ENCODE measurements around the gene MMP10. TPM values are rescaled to one million over a fixed set of nuclear protein-coding genes. Genes with fewer than 3 reads are reported as not detected.

Gene MMP10
- total RNA-seq, 1 donor from 2014 or later = not detected

DNA sequence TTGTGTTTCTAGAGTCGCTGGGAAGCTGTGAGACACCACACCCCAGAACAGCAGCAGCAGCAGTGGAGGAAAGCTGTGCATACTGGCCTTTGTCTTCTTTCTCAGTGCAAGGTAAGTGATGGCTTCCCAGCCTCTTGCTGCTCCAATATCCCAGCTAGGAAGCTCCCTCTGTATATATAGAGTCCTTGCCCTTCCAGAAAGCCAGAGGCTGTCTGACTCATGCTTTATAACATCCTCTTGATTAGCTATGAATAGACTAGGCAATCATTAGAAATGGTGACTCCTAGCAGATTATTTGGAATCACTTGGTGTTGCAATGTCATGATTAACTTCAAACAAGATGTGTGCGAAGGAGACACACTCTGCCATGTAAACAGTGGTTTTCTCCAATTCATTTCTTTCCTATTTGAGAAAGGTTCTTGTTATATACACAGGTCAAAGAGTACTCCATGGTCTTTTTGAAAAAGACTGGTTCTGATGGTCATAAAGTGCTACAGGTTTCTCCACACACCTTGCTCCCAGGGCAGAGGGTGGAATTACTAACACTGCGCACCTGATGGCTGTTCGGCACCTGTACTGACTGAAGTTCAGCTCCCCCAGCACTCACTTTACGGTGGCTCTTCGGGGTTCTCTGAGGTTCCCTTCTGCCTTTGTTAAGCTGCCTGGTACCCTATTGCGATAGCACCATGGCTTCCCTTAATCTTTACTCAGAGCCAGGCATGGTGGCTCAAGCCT, 17.8 kb upstream of the MMP10 start, which contains the start of gene MMP1:
Gene MMP1 (minus strand): TSS at position 149 of the 735 bp plus-strand sequence. CDS start 68 bp downstream, at position 81.
- DNase-seq (ENCODE audit: low spot score) = no peak
- H3K36me3 Mint-ChIP-seq (ENCODE audit: low read depth) = no peaks in the 10 kb centered on the region
- no peaks in the 10 kb centered on the region for H3K9me3 Mint-ChIP-seq
- intact Hi-C loops (cut with micrococcal nuclease) = no loop called here
- H3K27me3 Mint-ChIP-seq (ENCODE audit: insufficient read depth) = peaks cover 5% of the 10 kb centered on the region
- H3K4me3 Mint-ChIP-seq = no peak within 1 kb of the TSS
- H3K27ac Mint-ChIP-seq = no peak within 1 kb of the TSS
- H3K4me1 Mint-ChIP-seq (ENCODE audit: low read depth) = no peaks in the 10 kb centered on the region

DNA sequence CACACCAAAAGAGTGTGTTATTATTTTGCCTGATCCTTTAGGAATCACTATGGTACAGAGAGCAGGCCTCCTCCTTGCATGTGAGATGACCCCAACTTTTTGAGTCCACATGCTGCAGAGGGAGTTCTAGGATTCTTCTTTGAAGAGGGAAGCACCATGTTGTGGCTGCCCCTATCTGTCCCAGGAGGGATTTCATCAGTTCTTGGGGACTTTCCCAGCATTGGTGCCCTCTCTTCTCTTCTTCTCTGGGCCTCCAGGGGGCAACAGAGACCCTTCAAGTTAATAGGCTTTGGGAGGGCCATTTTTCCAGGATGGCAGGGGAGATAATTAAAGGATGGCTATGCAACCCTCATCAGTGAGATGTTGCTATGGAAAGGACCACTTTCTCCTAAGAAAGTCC, 14.0 kb upstream of the MMP10 start:
- Mint-ChIP-seq H3K27ac (no peak overlapping the region), H3K27me3 (ENCODE audit: insufficient read depth) (peaks cover 1% of the 10 kb centered on the region), H3K9me3 (no peaks in the 10 kb centered on the region), H3K36me3 (ENCODE audit: low read depth) (no peaks in the 10 kb centered on the region), H3K4me3 (no peak overlapping the region), H3K4me1 (ENCODE audit: low read depth) (no peaks in the 10 kb centered on the region)
- DNase-seq (ENCODE audit: low spot score) = no peak
- intact Hi-C loops (cut with micrococcal nuclease) = no loop called here

DNA sequence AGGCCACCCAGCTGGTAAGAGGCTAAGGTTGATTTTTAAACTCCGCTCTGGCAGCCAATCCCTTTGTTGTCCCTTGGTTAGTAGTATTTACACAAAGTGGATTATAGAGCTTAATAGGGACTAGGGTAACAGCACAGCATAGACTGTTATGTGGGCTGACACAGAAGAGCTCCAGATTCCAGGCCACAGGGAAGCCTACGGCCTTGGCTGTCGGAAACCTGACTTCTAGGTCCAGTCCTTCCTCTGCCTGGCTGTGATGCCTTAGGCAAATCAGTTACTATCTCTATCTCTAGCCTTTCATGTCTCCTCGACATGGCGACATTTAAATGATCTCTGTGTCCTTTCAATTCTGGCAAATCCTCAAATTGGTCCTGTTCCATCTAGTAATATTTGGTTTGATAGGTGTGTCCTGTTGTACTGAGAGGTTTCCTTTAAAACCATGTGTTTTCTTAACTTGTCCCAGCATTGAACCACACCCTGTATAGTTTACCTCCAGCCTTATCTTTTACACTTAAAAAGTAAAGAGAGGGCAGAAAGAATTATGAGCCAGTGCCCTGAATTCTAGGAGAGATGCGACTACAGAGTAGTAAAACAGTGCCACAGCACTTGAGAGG, 13.4 kb upstream of the MMP10 start:
- Mint-ChIP-seq H3K9me3 (no peaks in the 10 kb centered on the region), H3K4me1 (ENCODE audit: low read depth) (no peaks in the 10 kb centered on the region), H3K4me3 (no peak overlapping the region), H3K36me3 (ENCODE audit: low read depth) (no peaks in the 10 kb centered on the region), H3K27ac (no peak overlapping the region), H3K27me3 (ENCODE audit: insufficient read depth) (peaks cover 1% of the 10 kb centered on the region)
- intact Hi-C loops (cut with micrococcal nuclease) = no loop called here
- DNase-seq (ENCODE audit: low spot score) = no peak

DNA sequence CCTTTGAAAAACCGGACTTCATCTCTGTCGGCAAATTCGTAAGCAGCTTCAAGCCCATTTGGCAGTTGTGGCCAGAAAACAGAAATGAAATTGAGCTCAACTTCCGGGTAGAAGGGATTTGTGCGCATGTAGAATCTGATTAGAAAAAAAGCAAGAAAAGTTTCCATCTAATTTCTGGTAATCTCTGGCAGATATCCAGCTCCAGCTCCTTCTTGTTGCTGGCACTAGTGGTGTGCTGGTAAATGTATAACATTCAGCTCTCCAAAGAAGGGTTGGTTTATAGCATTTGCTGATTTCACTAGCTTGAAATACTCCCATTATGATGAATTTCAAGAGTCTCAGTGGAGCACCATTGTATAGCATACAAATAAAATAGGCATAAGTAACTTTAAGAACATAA, 12.2 kb upstream of the MMP10 start:
- H3K4me3 Mint-ChIP-seq = no peak overlapping the region

DNA sequence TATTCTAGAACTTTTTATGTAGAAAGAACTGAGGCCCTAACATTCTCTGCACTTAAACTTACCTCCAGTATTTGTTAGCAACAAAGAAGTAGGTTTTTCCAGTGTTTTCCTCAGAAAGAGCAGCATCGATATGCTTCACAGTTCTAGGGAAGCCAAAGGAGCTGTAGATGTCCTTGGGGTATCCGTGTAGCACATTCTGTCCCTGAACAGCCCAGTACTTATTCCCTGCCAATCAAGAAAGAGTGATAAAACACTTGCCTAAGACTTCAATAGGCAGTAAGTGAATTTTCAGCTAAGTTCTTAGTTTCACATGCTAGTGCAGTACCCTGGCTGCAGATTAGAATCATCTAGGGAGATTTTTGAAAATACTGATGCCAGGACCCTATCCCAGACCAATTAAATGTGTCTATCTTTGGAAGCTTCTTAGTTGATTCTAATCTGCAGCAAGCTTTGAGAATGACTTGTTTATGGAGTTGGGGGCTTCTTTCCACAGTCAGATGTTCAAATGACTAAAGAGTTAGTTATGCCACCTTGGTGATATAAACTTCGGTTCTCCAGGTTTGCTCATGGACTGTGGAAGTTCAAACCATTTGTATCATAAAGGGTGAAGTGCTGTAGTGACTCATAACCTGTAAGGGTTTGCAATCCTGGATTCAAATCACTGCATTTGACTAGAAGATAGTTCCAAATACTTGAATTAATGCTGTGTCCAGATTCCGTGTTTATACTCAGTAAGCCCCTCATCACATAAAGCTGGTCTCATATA, 11.0 kb upstream of the MMP10 start:
- no peak overlapping the region for H3K27ac Mint-ChIP-seq
- intact Hi-C loops (cut with micrococcal nuclease) = no loop called here
- H3K9me3 Mint-ChIP-seq = no peaks in the 10 kb centered on the region
- peaks cover 1% of the 10 kb centered on the region for H3K27me3 Mint-ChIP-seq (ENCODE audit: insufficient read depth)
- no peaks in the 10 kb centered on the region for H3K4me1 Mint-ChIP-seq (ENCODE audit: low read depth)
- DNase-seq (ENCODE audit: low spot score) = no peak
- H3K4me3 Mint-ChIP-seq = no peak overlapping the region
- no peaks in the 10 kb centered on the region for H3K36me3 Mint-ChIP-seq (ENCODE audit: low read depth)

More for the DNA sequence above, 12.2 kb upstream of the MMP10 start:
- DNase-seq (ENCODE audit: low spot score) = no peak
- Mint-ChIP-seq H3K9me3 (no peaks in the 10 kb centered on the region), H3K27ac (no peak overlapping the region), H3K36me3 (ENCODE audit: low read depth) (no peaks in the 10 kb centered on the region), H3K4me1 (ENCODE audit: low read depth) (no peaks in the 10 kb centered on the region), H3K27me3 (ENCODE audit: insufficient read depth) (peaks cover 1% of the 10 kb centered on the region)
- intact Hi-C loops (cut with micrococcal nuclease) = no loop called here

DNA sequence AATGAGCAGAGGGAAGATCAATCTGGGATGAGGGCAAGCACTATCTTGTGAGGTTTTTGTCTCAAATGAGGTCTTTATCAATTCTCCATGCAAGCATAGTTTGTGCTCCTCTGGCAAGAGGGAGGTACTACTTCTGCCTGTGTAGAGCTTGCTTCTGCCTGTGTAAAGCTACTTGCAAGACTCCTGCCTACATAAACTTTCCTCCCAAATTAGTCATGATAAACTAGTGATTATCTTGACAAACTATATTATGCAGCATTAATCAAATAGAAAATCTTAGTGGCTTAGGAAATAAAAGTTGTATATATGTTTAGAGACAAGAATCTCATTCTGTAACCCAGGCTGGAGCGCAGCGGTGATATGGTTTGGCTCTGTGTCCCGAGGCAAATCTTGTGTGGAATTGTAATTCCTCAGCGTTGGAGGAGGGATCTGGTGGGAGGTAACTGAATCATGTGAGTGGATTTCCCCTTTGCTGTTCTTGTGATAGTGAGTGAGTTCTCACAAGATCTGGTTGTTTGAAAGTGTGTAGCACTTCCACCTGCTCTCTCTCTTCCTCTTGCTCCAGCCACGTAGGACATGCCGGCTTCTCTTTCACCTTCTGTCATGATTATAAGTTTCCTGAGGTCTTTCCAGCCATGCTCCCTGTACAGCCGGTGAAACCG, 8.0 kb upstream of the MMP10 start:
- intact Hi-C loops (cut with micrococcal nuclease) = no loop called here
- no peaks in the 10 kb centered on the region for H3K4me1 Mint-ChIP-seq (ENCODE audit: low read depth)
- no peaks in the 10 kb centered on the region for H3K27me3 Mint-ChIP-seq (ENCODE audit: insufficient read depth)
- H3K9me3 Mint-ChIP-seq = no peaks in the 10 kb centered on the region
- no peak overlapping the region for H3K4me3 Mint-ChIP-seq
- DNase-seq (ENCODE audit: low spot score) = no peak
- H3K36me3 Mint-ChIP-seq (ENCODE audit: low read depth) = no peaks in the 10 kb centered on the region
- H3K27ac Mint-ChIP-seq = no peak overlapping the region

DNA sequence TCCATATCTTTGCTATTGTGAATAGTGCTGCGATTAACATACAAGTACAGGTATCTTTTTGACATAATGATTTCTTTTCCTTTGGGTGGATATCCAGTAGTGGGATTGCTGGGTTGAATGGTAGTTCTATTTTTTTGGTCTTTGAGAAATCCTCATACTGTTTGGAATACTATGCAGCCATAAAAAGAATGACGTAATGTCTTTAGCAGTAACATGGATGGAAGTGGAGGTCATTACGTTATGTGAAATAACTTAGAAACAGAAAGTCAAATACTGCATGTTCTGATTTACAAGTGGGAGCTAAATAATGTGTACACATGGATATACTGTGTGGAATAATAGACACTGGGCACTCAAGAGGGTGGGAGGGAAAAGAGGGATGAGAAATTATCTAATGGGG, 4.0 kb upstream of the MMP10 start:
- intact Hi-C loops (cut with micrococcal nuclease) = no loop called here
- H3K27ac Mint-ChIP-seq = no peak overlapping the region
- no peak for DNase-seq (ENCODE audit: low spot score)
- H3K4me1 Mint-ChIP-seq (ENCODE audit: low read depth) = no peaks in the 10 kb centered on the region
- peaks cover 6% of the 10 kb centered on the region for H3K27me3 Mint-ChIP-seq (ENCODE audit: insufficient read depth)
- H3K9me3 Mint-ChIP-seq = no peaks in the 10 kb centered on the region
- H3K36me3 Mint-ChIP-seq (ENCODE audit: low read depth) = no peaks in the 10 kb centered on the region
- H3K4me3 Mint-ChIP-seq = no peak overlapping the region

DNA sequence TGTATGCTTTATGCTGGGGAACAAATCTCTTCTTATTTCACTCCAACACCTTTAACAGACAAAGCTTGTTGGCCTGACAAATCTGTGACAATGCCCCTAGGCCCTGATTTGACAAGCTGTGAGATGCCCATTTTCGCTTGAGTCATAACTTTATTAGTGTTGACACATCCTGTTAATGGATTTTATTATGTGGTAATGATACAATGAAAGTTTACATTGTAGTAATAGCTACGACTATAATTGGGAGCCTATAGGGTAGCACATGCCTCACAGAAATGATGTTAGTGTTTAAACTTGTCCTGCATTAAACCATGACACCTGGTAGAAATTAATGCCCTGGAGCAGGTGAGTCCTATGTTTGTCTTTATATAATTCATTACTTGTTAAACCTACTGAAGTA, 3.3 kb upstream of the MMP10 start:
- Mint-ChIP-seq H3K9me3 (no peaks in the 10 kb centered on the region), H3K27ac (no peak overlapping the region), H3K4me3 (no peak overlapping the region), H3K27me3 (ENCODE audit: insufficient read depth) (peaks cover 6% of the 10 kb centered on the region), H3K4me1 (ENCODE audit: low read depth) (no peaks in the 10 kb centered on the region), H3K36me3 (ENCODE audit: low read depth) (no peaks in the 10 kb centered on the region)
- intact Hi-C loops (cut with micrococcal nuclease) = no loop called here
- DNase-seq (ENCODE audit: low spot score) = no peak

DNA sequence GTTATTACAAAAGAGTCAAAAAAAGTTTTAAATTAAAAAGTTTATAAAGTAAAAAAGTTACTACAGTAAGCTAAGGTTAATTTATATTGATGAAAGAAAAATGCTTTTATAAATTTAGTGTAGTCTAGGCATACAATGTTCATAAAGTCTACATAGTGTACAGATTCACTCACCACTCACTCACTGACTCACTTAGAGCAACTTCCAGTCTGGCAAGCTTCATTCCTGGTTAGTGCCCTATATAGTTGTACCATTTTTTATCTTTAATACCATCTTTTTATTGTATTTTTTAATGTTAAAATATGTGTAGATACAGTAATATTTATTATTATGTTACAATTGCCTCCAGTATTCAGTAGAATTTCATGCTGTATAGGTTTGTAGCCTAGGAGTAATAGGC, 2.6 kb upstream of the MMP10 start:
- DNase-seq (ENCODE audit: low spot score) = no peak
- H3K9me3 Mint-ChIP-seq = no peaks in the 10 kb centered on the region
- intact Hi-C loops (cut with micrococcal nuclease) = no loop called here
- no peak overlapping the region for H3K27ac Mint-ChIP-seq
- no peaks in the 10 kb centered on the region for H3K36me3 Mint-ChIP-seq (ENCODE audit: low read depth)
- H3K4me3 Mint-ChIP-seq = no peak overlapping the region
- no peaks in the 10 kb centered on the region for H3K4me1 Mint-ChIP-seq (ENCODE audit: low read depth)
- peaks cover 6% of the 10 kb centered on the region for H3K27me3 Mint-ChIP-seq (ENCODE audit: insufficient read depth)

DNA sequence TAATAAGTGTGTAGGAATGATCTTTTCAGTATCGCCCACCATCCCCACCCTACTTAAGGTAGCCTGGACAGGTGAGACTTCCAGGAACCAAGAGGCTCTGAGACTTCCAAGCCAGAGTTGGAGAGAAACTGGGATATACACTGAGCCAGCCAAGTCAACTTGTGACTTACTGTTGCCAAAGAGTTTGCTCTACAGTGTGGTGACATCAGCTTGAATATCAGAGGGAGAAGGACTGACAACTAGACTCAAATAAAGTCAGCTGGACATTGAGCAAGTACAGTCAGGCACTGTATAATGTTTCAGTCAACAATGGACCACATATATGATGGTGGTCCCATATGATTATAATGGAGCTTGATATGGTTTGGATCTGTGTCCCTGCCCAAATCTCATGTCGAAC, 1.2 kb upstream of the MMP10 start:
- H3K36me3 Mint-ChIP-seq (ENCODE audit: low read depth) = no peaks in the 10 kb centered on the region

DNA sequence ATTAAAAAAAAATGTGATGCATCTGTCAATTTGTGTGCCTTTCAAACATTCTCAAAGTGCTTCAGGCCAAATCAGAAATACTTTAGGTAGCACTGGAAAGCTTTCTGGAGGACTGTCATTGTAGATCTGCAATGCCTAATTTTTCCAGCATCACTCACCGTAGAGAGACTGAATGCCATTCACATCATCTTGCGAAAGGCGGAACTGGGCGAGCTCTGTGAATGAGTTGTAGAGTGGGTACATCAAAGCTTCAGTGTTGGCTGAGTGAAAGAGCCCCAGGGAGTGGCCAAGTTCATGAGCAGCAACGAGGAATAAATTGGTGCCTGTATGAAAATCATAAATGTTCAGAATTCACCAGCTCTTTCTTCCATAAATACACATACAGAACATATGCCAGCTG, 4.0 kb downstream of the MMP10 start:
- peaks cover 5% of the 10 kb centered on the region for H3K27me3 Mint-ChIP-seq (ENCODE audit: insufficient read depth)
- H3K4me1 Mint-ChIP-seq (ENCODE audit: low read depth) = no peaks in the 10 kb centered on the region
- H3K9me3 Mint-ChIP-seq = no peaks in the 10 kb centered on the region
- no peak for DNase-seq (ENCODE audit: low spot score)
- H3K27ac Mint-ChIP-seq = no peak overlapping the region
- H3K4me3 Mint-ChIP-seq = no peak overlapping the region
- no peaks in the 10 kb centered on the region for H3K36me3 Mint-ChIP-seq (ENCODE audit: low read depth)
- intact Hi-C loops (cut with micrococcal nuclease) = no loop called here

More for the DNA sequence above, 1.2 kb upstream of the MMP10 start:
- intact Hi-C loops (cut with micrococcal nuclease) = no loop called here
- H3K9me3 Mint-ChIP-seq = no peaks in the 10 kb centered on the region
- no peak overlapping the region for H3K27ac Mint-ChIP-seq
- no peak overlapping the region for H3K4me3 Mint-ChIP-seq
- DNase-seq (ENCODE audit: low spot score) = no peak
- peaks cover 6% of the 10 kb centered on the region for H3K27me3 Mint-ChIP-seq (ENCODE audit: insufficient read depth)
- no peaks in the 10 kb centered on the region for H3K4me1 Mint-ChIP-seq (ENCODE audit: low read depth)

DNA sequence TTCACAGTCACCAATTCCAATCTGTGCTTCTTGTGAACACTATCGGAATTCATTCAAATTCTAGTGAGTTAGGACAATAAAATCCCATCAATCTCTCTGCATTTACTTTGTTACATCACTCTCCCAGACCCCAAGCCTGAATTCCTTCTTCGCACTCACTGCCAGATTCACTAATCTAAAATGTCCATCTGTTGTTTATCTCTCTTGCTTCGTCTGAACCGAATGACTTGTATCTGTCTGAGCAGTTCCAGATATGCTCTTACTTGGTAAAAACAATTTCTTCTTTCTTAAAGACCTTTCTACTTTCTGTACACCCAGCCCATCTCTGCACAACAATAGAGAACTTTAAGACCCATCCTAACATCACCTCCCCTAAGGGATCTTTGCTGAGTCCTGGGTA, 7.0 kb downstream of the MMP10 start:
- H3K27me3 Mint-ChIP-seq (ENCODE audit: insufficient read depth) = peaks cover 3% of the 10 kb centered on the region
- H3K4me1 Mint-ChIP-seq (ENCODE audit: low read depth) = no peaks in the 10 kb centered on the region
- no peak overlapping the region for H3K27ac Mint-ChIP-seq
- no peaks in the 10 kb centered on the region for H3K9me3 Mint-ChIP-seq
- intact Hi-C loops (cut with micrococcal nuclease) = no loop called here
- no peaks in the 10 kb centered on the region for H3K36me3 Mint-ChIP-seq (ENCODE audit: low read depth)
- no peak for DNase-seq (ENCODE audit: low spot score)
- no peak overlapping the region for H3K4me3 Mint-ChIP-seq

DNA sequence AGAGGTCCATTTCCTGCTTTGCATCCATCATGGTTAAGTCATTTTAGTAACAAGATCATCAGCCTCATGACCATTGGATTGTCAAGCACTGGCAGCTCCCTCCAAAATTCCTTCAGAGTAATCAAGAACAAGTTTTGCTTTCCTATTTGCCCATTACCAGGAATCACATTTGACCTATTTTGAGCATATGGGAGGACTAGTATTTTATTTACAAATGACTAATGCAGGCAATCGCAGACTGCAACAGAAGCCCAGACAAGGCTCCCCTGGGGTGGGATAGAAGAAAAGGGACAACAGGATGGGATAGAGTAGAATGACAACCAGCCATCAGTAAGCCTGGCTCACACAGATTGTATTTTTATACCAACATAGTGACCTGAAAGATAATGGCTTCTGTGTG, 9.1 kb downstream of the MMP10 start:
- intact Hi-C loops (cut with micrococcal nuclease) = no loop called here
- H3K27ac Mint-ChIP-seq = no peak overlapping the region

More for the DNA sequence above, 9.1 kb downstream of the MMP10 start:
- Mint-ChIP-seq H3K4me1 (ENCODE audit: low read depth) (no peaks in the 10 kb centered on the region), H3K36me3 (ENCODE audit: low read depth) (no peaks in the 10 kb centered on the region), H3K4me3 (no peak overlapping the region), H3K9me3 (no peaks in the 10 kb centered on the region), H3K27me3 (ENCODE audit: insufficient read depth) (peaks cover 3% of the 10 kb centered on the region)
- no peak for DNase-seq (ENCODE audit: low spot score)
